GM21515 (cell line): ENCODE measurements around the gene CLASP1.
A peak's percentile ranks its signal among the peaks of the same experiment; 100 is the strongest.

Source experiments
- ATAC-seq: cut with Tn5 transposase; IDR thresholded peaks from one replicate; pipeline ENCODE4 v1.9.1; 2021; ENCODE audit not compliant: unreplicated experiment

The CLASP1 gene

GRCh38 chr2:121545913-121546312 lies 103.3 kb downstream of the CLASP1 start:
- ATAC-seq = no peak

- no peak for ATAC-seq
Observed at GRCh38 chr2:121545257-121545656, 104.0 kb downstream of the CLASP1 start.

- no peak for ATAC-seq
Observed at GRCh38 chr2:121541495-121541894, 107.8 kb downstream of the CLASP1 start.

- ATAC-seq = no peak
Observed at GRCh38 chr2:121539750-121540469, 109.4 kb downstream of the CLASP1 start.

- no peak for ATAC-seq
Observed at GRCh38 chr2:121536850-121537557, 112.3 kb downstream of the CLASP1 start.

- no peak for ATAC-seq
Observed at GRCh38 chr2:121536347-121536746, 112.9 kb downstream of the CLASP1 start.

GRCh38 chr2:121534007-121534406 lies 115.3 kb downstream of the CLASP1 start:
- no peak for ATAC-seq

GRCh38 chr2:121532894-121533293 lies 116.4 kb downstream of the CLASP1 start:
- ATAC-seq = no peak

GRCh38 chr2:121532347-121532766 lies 116.9 kb downstream of the CLASP1 start:
- ATAC-seq = no peak

GRCh38 chr2:121530212-121530705 lies 119.0 kb downstream of the CLASP1 start:
- peak; percentile 62 for ATAC-seq

GRCh38 chr2:121529439-121530211 lies 119.6 kb downstream of the CLASP1 start:
- peak; percentile 7 for ATAC-seq

GRCh38 chr2:121527009-121527682 lies 122.1 kb downstream of the CLASP1 start:
- ATAC-seq = no peak

- no peak for ATAC-seq
Observed at GRCh38 chr2:121524685-121525425, 124.4 kb downstream of the CLASP1 start.

- no peak for ATAC-seq
Observed at GRCh38 chr2:121521359-121521758, 127.9 kb downstream of the CLASP1 start.

- no peak for ATAC-seq
Observed at GRCh38 chr2:121520641-121520994, 128.6 kb downstream of the CLASP1 start.

- ATAC-seq = no peak
Observed at GRCh38 chr2:121519732-121520640, 129.3 kb downstream of the CLASP1 start.

GRCh38 chr2:121519153-121519552 lies 130.1 kb downstream of the CLASP1 start:
- no peak for ATAC-seq

- no peak for ATAC-seq
Observed at GRCh38 chr2:121513597-121514333, 135.5 kb downstream of the CLASP1 start.

- ATAC-seq = no peak
Observed at GRCh38 chr2:121510857-121511256, 138.4 kb downstream of the CLASP1 start.
